HepG2 (cell line): ENCODE data around the gene HNRNPM. TPM values are rescaled to one million over a fixed set of nuclear protein-coding genes. Genes with fewer than 3 reads are reported as not detected.

ENCODE experiments used
- BHLHE40 ChIP-seq: IDR thresholded peaks from 2 replicates; pipeline ENCODE4 v1.6.1; 2011; ENCODE audit warnings: low read length, improper control_type of control experiment
- CREM ChIP-seq, 2 experiments: sonication (generic) in 1 of 2; formaldehyde crosslinking in 1 of 2; IDR thresholded peaks; 2 replicates each; pipeline versions ENCODE4 v1.4.0 to v1.6.1; 2016 to 2020; ENCODE audit warnings: antibody characterized with exemption in 1 of 2, mild to moderate bottlenecking in 1 of 2, missing genetic modification reagents in 1 of 2
- DMAP1 ChIP-seq: IDR thresholded peaks from 2 replicates; pipeline ENCODE4 v1.6.1; 2016
- GTF3A ChIP-seq: sonication (generic); formaldehyde crosslinking; conservative IDR thresholded peaks from 2 replicates; pipeline ENCODE4 v1.4.0; 2020; ENCODE audit warnings: mild to moderate bottlenecking, missing genetic modification reagents
- HNRNPH1 ChIP-seq: fragments of 200-400 bp; formaldehyde crosslinking; optimal IDR thresholded peaks from 2 replicates; pipeline ENCODE3; 2017; ENCODE audit warnings: mild to moderate bottlenecking, low read depth, low read length
- KLF6 ChIP-seq: IDR thresholded peaks from 2 replicates; pipeline ENCODE4 v1.8.0; 2016; ENCODE audit warnings: missing biosample characterization, missing genetic modification reagents
- PHF21A ChIP-seq: sonication (generic); formaldehyde crosslinking; IDR thresholded peaks from 2 replicates; pipeline ENCODE4 v1.5.0; 2020; ENCODE audit warnings: mild to moderate bottlenecking, missing genetic modification reagents
- POLR2AphosphoS2 ChIP-seq: IDR thresholded peaks from 2 replicates; pipeline ENCODE4 v1.6.1; 2011; ENCODE audit warnings: low read depth, low read length, improper control_type of control experiment
- RORA ChIP-seq: sonication (generic); formaldehyde crosslinking; IDR thresholded peaks from 2 replicates; pipeline ENCODE4 v1.5.0; 2020; ENCODE audit warnings: mild to moderate bottlenecking, missing genetic modification reagents, moderate library complexity
- SATB2 ChIP-seq: sonication (generic); formaldehyde crosslinking; IDR thresholded peaks from 2 replicates; pipeline ENCODE4 v1.5.0; 2020; ENCODE audit warnings: missing genetic modification reagents
- ZBTB38 ChIP-seq: sonication (generic); formaldehyde crosslinking; IDR thresholded peaks from 2 replicates; pipeline ENCODE4 v1.5.1; 2020; ENCODE audit warnings: mild to moderate bottlenecking, missing genetic modification reagents
- ZBTB42 ChIP-seq: sonication (generic); formaldehyde crosslinking; IDR thresholded peaks from 2 replicates; pipeline ENCODE4 v1.5.0; 2020; ENCODE audit warnings: mild to moderate bottlenecking, missing genetic modification reagents
- ZNF264 ChIP-seq: sonication (generic); formaldehyde crosslinking; IDR thresholded peaks from 2 replicates; pipeline ENCODE4 v1.4.0; 2020; ENCODE audit warnings: missing genetic modification reagents
- ZNF274 ChIP-seq: sonication (generic); formaldehyde crosslinking; IDR thresholded peaks from 2 replicates; pipeline ENCODE4 v1.5.1; 2020; ENCODE audit warnings: mild to moderate bottlenecking, missing genetic modification reagents
- ZNF460 ChIP-seq: sonication (generic); formaldehyde crosslinking; IDR thresholded peaks from 2 replicates; pipeline ENCODE4 v1.5.1; 2020; ENCODE audit warnings: missing genetic modification reagents, mild to moderate bottlenecking, borderline replicate concordance
- ZNF564 ChIP-seq: sonication (generic); formaldehyde crosslinking; IDR thresholded peaks from 2 replicates; pipeline ENCODE4 v1.8.1; 2023; ENCODE audit warnings: mild to moderate bottlenecking, missing genetic modification reagents
- ZNF607 ChIP-seq: sonication (generic); formaldehyde crosslinking; IDR thresholded peaks from 2 replicates; pipeline ENCODE4 v1.5.1; 2020; ENCODE audit warnings: missing genetic modification reagents, mild to moderate bottlenecking, borderline replicate concordance
- ZNF746 ChIP-seq: sonication (generic); formaldehyde crosslinking; IDR thresholded peaks from 2 replicates; pipeline ENCODE4 v1.8.0; 2022; ENCODE audit warnings: mild to moderate bottlenecking, missing genetic modification reagents
- polyA plus RNA-seq, 8 experiments: library from polyadenylated mRNA; depleted of rRNA in 3 of 8; stranded (reverse) in 7 of 8; unstranded in 1 of 8; fragments of >200 nt; fragmentation: Illumina TruSeq in 4 of 8; extraction: Trizol in 4 of 8; gene quantifications; 2 replicates each; pipeline versions ENCODE4 v1.2.1 to v1.2.3, GENCODE V29; 2011 to 2016; ENCODE audit warnings: low read depth in 4 of 8, missing spikeins in 1 of 8, mixed read lengths in 1 of 8; ENCODE audit not compliant: insufficient read depth in 1 of 8
- total RNA-seq, 5 experiments: library from RNA; depleted of rRNA; stranded (reverse); fragments of >200 nt; fragmentation: Illumina TruSeq; extraction: Trizol; gene quantifications; 2 replicates each; pipeline ENCODE4 v1.2.3, GENCODE V29; 2016; ENCODE audit warnings: low read depth in 1 of 5
- TF ChIP-seq, protein P1 (sequence below): sonication (generic); formaldehyde crosslinking; IDR thresholded peaks from 2 replicates; pipeline ENCODE4 v1.5.1; 2020; ENCODE audit warnings: mild to moderate bottlenecking, missing genetic modification reagents
- TF ChIP-seq, protein P2 (sequence below): sonication (generic); formaldehyde crosslinking; IDR thresholded peaks from 2 replicates; pipeline ENCODE4 v1.8.0; 2022; ENCODE audit warnings: mild to moderate bottlenecking, missing genetic modification reagents; ENCODE audit not compliant: insufficient replicate concordance
- TF ChIP-seq, protein P3 (sequence below): sonication (generic); IDR thresholded peaks from 2 replicates; pipeline ENCODE4 v1.6.1; 2016; ENCODE audit warnings: low read depth, borderline replicate concordance
- TF ChIP-seq, protein P4 (sequence below): sonication (generic); formaldehyde crosslinking; conservative IDR thresholded peaks from 2 replicates; pipeline ENCODE4 v1.5.0; 2020; ENCODE audit warnings: missing genetic modification reagents

The HNRNPM gene
- total and polyA plus RNA-seq, 2 of the 13 experiments (the other 11 are each of a cell fraction or from before 2014, with no cell fraction given): 56.7 to 102 TPM

DNA sequence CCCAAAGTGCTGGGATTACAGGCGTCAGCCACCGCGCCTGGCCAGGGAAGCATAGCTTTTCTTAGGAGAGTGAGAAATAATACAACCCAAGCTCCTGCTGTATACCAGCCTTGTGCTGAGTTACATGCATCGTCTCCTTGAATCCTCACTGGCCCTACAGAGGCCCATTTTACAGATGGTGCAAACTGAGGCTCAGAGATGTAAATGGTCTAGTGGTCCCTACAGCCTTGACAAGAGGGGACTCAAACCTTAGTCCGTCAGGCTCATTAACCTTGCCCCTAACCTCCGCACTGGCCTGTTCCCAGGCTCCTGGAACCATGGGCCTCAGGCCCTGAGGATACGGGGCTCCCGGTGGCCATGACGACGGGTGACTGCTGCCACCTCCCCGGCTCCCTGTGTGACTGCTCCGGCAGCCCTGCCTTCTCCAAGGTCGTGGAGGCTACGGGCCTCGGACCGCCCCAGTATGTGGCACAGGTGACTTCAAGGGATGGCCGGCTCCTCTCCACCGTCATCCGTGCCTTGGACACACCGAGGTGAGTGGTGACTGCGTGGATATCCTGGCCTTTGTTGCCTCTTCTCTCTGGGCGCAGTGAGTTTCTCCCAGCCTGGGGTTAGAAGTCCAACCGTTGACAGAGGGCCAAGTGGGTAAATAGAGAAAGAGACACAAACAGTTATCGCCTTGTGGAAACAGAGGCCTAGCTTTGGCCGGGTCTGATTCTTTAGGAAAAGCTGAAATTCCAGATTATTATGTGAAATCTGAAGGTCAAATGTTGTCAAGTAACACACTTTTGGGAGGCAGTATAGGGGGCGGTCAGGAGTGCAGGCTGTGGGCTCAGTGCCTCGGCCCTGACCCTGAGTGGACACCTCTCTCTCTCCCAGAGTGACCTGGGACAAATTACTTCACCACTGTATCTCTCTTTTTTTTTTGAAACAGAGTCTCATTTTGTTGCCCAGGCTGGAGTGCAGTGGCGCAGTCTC lies 23.0 kb upstream of the HNRNPM start (continued):
- TF ChIP-seq, protein P1, sequence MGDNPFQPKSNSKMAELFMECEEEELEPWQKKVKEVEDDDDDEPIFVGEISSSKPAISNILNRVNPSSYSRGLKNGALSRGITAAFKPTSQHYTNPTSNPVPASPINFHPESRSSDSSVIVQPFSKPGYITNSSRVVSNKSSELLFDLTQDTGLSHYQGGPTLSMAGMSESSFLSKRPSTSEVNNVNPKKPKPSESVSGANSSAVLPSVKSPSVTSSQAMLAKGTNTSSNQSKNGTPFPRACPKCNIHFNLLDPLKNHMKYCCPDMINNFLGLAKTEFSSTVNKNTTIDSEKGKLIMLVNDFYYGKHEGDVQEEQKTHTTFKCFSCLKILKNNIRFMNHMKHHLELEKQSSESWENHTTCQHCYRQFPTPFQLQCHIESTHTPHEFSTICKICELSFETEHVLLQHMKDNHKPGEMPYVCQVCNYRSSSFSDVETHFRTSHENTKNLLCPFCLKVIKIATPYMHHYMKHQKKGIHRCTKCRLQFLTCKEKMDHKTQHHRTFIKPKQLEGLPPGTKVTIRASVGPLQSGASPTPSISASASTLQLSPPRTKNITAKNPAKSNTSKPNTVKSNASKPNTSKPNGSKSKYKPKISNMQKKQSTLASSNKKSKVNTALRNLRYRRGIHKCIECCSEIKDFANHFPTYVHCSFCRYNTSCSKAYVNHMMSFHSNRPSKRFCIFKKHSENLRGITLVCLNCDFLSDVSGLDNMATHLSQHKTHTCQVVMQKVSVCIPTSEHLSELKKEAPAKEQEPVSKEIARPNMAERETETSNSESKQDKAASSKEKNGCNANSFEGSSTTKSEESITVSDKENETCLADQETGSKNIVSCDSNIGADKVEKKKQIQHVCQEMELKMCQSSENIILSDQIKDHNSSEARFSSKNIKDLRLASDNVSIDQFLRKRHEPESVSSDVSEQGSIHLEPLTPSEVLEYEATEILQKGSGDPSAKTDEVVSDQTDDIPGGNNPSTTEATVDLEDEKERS (CRISPR knock-in tag): 0 out of 2 replicates have a peak, but pooled peaks have one; percentile 25
- TF ChIP-seq ZNF564 (0 out of 2 replicates have a peak, but pooled peaks have one; percentile 9), PHF21A (0 out of 2 replicates have a peak, but pooled peaks have one; percentile 50), KLF6 (CRISPR knock-in tag) (no peak), ZBTB38 (CRISPR knock-in tag) (no peak; the same call in 1 of the 2 replicates), ZNF746 (no peak), ZNF274 (CRISPR knock-in tag) (no peak), GTF3A (CRISPR knock-in tag) (peak; percentile 78; the same call in 1 of the 2 replicates), ZNF607 (CRISPR knock-in tag) (no peak), SATB2 (CRISPR knock-in tag) (no peak), DMAP1 (CRISPR knock-in tag) (no peak), CREM (IDR thresholded peaks at IDR 0.05) (peak; percentile 41; the same call in 1 of the 2 replicates), CREM (CRISPR knock-in tag; IDR thresholded peaks at IDR 0.05) (no peak), ZNF460 (CRISPR knock-in tag) (no peak), ZBTB42 (CRISPR knock-in tag) (no peak), BHLHE40 (no peak), ZNF264 (CRISPR knock-in tag) (0 out of 2 replicates have a peak, but pooled peaks have one; percentile 51), HNRNPH1 (no peak), RORA (CRISPR knock-in tag) (no peak), POLR2AphosphoS2 (no peak)
- TF ChIP-seq, protein P2, sequence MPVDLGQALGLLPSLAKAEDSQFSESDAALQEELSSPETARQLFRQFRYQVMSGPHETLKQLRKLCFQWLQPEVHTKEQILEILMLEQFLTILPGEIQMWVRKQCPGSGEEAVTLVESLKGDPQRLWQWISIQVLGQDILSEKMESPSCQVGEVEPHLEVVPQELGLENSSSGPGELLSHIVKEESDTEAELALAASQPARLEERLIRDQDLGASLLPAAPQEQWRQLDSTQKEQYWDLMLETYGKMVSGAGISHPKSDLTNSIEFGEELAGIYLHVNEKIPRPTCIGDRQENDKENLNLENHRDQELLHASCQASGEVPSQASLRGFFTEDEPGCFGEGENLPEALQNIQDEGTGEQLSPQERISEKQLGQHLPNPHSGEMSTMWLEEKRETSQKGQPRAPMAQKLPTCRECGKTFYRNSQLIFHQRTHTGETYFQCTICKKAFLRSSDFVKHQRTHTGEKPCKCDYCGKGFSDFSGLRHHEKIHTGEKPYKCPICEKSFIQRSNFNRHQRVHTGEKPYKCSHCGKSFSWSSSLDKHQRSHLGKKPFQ: no peak
- TF ChIP-seq, protein P3, sequence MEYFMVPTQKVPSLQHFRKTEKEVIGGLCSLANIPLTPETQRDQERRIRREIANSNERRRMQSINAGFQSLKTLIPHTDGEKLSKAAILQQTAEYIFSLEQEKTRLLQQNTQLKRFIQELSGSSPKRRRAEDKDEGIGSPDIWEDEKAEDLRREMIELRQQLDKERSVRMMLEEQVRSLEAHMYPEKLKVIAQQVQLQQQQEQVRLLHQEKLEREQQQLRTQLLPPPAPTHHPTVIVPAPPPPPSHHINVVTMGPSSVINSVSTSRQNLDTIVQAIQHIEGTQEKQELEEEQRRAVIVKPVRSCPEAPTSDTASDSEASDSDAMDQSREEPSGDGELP: 0 out of 2 replicates have a peak, but pooled peaks have one; percentile 26
- TF ChIP-seq, protein P4, sequence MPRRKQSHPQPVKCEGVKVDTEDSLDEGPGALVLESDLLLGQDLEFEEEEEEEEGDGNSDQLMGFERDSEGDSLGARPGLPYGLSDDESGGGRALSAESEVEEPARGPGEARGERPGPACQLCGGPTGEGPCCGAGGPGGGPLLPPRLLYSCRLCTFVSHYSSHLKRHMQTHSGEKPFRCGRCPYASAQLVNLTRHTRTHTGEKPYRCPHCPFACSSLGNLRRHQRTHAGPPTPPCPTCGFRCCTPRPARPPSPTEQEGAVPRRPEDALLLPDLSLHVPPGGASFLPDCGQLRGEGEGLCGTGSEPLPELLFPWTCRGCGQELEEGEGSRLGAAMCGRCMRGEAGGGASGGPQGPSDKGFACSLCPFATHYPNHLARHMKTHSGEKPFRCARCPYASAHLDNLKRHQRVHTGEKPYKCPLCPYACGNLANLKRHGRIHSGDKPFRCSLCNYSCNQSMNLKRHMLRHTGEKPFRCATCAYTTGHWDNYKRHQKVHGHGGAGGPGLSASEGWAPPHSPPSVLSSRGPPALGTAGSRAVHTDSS (CRISPR knock-in tag): peak; percentile 88; the same call in 1 of the 2 replicates
